COR-L47 (cell line): ENCODE measurements around the gene STRIP2.
"Not testable (repeated sequence)": the region's sequence is repeated elsewhere in the genome, so short reads cannot be mapped to it uniquely, and the experiment has no call there.

ENCODE experiments used
- DNase-seq: peaks from one replicate; lab custom pipeline; 2025; lab: John Stamatoyannopoulos, UW

Gene STRIP2

GRCh38 chr7:129494041-129494440 lies 59.8 kb downstream of the STRIP2 start:
- DNase-seq = no peak

- DNase-seq = no peak
Observed at GRCh38 chr7:129495987-129496386, 61.8 kb downstream of the STRIP2 start.

GRCh38 chr7:129496653-129497052 lies 62.4 kb downstream of the STRIP2 start:
- no peak for DNase-seq

- DNase-seq = no peak
Observed at GRCh38 chr7:129497156-129497555, 62.9 kb downstream of the STRIP2 start.

GRCh38 chr7:129498021-129498420 lies 63.8 kb downstream of the STRIP2 start:
- DNase-seq = no peak

- DNase-seq = no peak
Observed at GRCh38 chr7:129499999-129500398, 65.8 kb downstream of the STRIP2 start.

- DNase-seq = peak; percentile 89
Observed at GRCh38 chr7:129501760-129502707, 67.8 kb downstream of the STRIP2 start, which contains the start of gene SMKR1. Gene SMKR1, plus strand, starts transcription at chr7:129502531. Its CDS starts 294 bp downstream, at chr7:129502825.

- peak; percentile 20 for DNase-seq
Observed at GRCh38 chr7:129502708-129503685, 68.8 kb downstream of the STRIP2 start.

GRCh38 chr7:129503725-129504124 lies 69.5 kb downstream of the STRIP2 start:
- DNase-seq = no peak

- DNase-seq = no peak
Observed at GRCh38 chr7:129512192-129512591, 78.0 kb downstream of the STRIP2 start.

- no peak for DNase-seq
Observed at GRCh38 chr7:129513546-129513945, 79.3 kb downstream of the STRIP2 start.

- DNase-seq = no peak
Observed at GRCh38 chr7:129514683-129515082, 80.5 kb downstream of the STRIP2 start.

GRCh38 chr7:129515381-129515780 lies 81.1 kb downstream of the STRIP2 start:
- no peak for DNase-seq

- no peak for DNase-seq
Observed at GRCh38 chr7:129517931-129518330, 83.7 kb downstream of the STRIP2 start.

GRCh38 chr7:129519464-129519863 lies 85.2 kb downstream of the STRIP2 start:
- no peak for DNase-seq

- DNase-seq = no peak
Observed at GRCh38 chr7:129522088-129522970, 88.1 kb downstream of the STRIP2 start.

- no peak for DNase-seq
Observed at GRCh38 chr7:129522971-129523340, 88.7 kb downstream of the STRIP2 start.

GRCh38 chr7:129523924-129524323 lies 89.7 kb downstream of the STRIP2 start:
- no peak for DNase-seq

GRCh38 chr7:129524405-129524804 lies 90.2 kb downstream of the STRIP2 start:
- DNase-seq = not testable (repeated sequence)

GRCh38 chr7:129525225-129525862 lies 91.1 kb downstream of the STRIP2 start:
- no peak for DNase-seq

- DNase-seq = no peak
Observed at GRCh38 chr7:129529643-129530042, 95.4 kb downstream of the STRIP2 start.
